Iris pigment epithelial cell (primary cell): Measurements from ENCODE around the gene CMPK2.
"Not testable (repeated sequence)": the region's sequence is repeated elsewhere in the genome, so short reads cannot be mapped to it uniquely, and the experiment has no call there.

Source experiments
- DNase-seq: peaks from one replicate; pipeline ENCODE4 v3.0.0-alpha.2; 2011; ENCODE audit warnings: low read depth

The CMPK2 gene, protein sequence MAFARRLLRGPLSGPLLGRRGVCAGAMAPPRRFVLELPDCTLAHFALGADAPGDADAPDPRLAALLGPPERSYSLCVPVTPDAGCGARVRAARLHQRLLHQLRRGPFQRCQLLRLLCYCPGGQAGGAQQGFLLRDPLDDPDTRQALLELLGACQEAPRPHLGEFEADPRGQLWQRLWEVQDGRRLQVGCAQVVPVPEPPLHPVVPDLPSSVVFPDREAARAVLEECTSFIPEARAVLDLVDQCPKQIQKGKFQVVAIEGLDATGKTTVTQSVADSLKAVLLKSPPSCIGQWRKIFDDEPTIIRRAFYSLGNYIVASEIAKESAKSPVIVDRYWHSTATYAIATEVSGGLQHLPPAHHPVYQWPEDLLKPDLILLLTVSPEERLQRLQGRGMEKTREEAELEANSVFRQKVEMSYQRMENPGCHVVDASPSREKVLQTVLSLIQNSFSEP

GRCh38 chr2:6865346-6866274 lies at the start of gene CMPK2:
Gene CMPK2 (minus strand): TSS chr2:6865907. CDS start chr2:6865696, 211 bp downstream.
- peak; percentile 65 for DNase-seq

DNA sequence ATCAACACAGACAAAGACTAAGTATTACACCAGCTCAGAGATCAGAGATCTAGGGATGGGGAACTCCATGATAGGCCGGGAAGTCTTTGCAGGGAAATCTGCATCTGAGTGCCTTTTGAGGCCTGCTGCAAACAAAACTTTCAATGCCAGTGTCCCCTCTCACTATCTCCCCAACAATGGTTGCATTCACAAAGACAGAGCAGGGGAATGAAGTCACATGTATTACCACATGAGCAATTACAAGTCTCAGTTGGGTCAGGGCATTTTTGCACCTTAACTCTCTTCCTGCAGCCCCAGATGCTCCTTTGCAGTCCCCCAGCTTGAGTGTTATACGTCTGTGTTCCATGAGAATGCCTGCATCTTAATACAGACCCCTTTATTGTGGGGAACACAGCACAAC lies 49.7 kb upstream of the CMPK2 start:
- DNase-seq = no peak

GRCh38 chr2:6914828-6915227 lies 49.1 kb upstream of the CMPK2 start:
- DNase-seq = peak; percentile 44

GRCh38 chr2:6913415-6914157 lies 47.9 kb upstream of the CMPK2 start:
- no peak for DNase-seq

DNA sequence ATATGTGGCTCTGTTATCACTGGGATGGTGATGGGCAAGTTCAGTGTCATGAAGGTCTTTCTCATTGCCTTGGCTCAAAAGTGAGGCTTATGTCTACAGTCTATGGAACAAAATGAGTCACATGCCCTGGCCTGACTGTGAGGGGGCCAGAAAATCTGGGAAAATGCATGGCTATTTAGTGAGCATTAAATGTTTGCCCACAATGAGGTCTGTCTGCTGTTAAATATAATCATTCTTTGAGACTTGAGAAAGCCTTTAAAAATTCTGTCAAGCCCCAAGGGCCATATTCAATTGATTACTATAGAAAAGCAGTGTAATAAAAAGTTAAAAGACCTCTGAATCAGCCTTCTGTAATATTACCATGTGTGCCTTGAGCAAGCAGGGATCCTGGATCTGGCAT lies 46.0 kb upstream of the CMPK2 start:
- DNase-seq = no peak

- DNase-seq = peak; percentile 47
Observed at GRCh38 chr2:6909431-6910385, 44.0 kb upstream of the CMPK2 start.

GRCh38 chr2:6908291-6908690 lies 42.6 kb upstream of the CMPK2 start:
- DNase-seq = no peak

DNA sequence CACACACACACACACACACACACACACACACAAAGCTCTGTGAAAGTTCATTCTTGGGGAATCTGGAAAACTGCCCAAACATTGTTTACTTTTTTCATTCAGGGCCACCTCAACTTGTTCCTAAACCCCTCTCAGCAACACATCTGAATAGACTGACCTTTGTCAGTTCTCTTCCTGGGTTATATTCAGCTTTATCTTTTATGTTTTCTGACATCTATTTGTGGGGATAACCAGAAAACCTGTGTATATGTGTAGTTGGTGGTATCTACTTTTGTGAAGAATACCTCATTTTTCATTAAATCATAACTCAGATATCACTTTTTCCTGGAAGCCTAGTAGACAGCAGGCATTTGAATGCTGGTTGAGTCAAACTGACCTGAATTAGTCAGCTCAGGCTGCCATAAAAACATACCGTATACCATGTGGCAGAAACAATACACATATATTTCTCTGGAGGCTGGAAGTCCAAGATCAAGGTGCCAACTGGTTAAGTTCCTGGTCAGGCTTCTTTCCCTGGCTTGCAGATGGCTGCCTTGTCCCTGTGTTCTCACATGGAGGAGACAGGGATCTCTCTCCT lies 40.5 kb upstream of the CMPK2 start:
- peak; percentile 66 for DNase-seq

- DNase-seq = no peak
Observed at GRCh38 chr2:6905668-6906067, 40.0 kb upstream of the CMPK2 start.

GRCh38 chr2:6902581-6902980 lies 36.9 kb upstream of the CMPK2 start:
- not testable (repeated sequence) for DNase-seq

- peak; percentile 49 for DNase-seq
Observed at GRCh38 chr2:6896930-6897759, 31.4 kb upstream of the CMPK2 start.

GRCh38 chr2:6893876-6894482 lies 28.3 kb upstream of the CMPK2 start:
- DNase-seq = no peak

GRCh38 chr2:6888724-6889123 lies 23.0 kb upstream of the CMPK2 start:
- no peak for DNase-seq

GRCh38 chr2:6887751-6888192 lies 22.1 kb upstream of the CMPK2 start:
- DNase-seq = no peak

DNA sequence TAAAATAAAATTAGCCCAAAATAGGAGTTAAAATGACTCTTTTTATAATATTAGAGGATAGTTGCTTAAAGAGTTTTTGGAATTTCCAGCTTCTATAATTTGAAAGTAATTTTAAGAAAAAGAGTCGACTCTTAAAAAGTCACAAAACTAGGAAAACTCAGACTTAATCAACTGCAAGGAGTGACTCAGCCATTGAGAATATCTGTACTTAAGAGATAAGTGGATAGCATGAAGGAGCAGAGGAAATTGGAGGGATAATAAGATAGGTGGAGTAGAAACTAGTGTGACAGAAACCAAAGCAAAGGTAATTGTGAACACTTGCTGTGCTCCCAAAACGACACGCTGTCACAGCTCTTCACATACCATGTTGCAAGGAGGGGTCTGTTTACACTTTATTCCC lies 20.3 kb upstream of the CMPK2 start:
- no peak for DNase-seq

GRCh38 chr2:6885551-6885950 lies 19.8 kb upstream of the CMPK2 start:
- no peak for DNase-seq

- DNase-seq = no peak
Observed at GRCh38 chr2:6883448-6884122, 17.9 kb upstream of the CMPK2 start.

DNA sequence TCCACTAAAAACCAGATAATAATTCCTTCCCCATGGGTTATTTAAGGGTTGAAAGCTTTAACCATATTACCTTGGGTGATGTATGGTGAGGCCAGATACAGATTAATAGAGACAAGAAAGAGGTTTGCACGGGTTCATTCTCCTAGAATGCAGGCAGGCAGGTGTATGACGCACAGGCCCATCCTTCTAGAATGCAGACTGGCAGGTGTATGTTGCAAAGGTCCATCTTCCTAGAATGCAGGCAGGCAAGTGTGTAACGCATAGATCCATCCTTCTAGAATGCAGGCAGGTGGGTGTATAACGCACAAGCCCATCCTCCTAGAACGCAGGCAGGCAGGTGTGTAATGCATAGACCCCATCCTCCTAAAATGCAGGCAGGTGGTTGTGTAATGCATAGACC lies 15.8 kb upstream of the CMPK2 start:
- DNase-seq = no peak

GRCh38 chr2:6881046-6881445 lies 15.3 kb upstream of the CMPK2 start:
- no peak for DNase-seq
